ENCODE results near the gene SNHG17. TPM values are rescaled to one million over a fixed set of nuclear protein-coding genes. Genes with fewer than 3 reads are reported as not detected.

SNHG17 gene
- total RNA-seq, 4 donors from 2014 or later: 17.9 to 37.7 (median 28.0) TPM

- Histone ChIP-seq H3K4me3 (no peak overlapping the region), H3K27ac (no peak overlapping the region), H3K9me3 (no peaks in the 10 kb centered on the region), H3K36me3 (peaks cover 52 to 100% (median 75%) of the 10 kb centered on the region in 3 donors), H3K4me1 (peaks cover 0 to 29% (median 0%) of the 10 kb centered on the region in 3 donors), H3K27me3 (no peaks in the 10 kb centered on the region)
- TF ChIP-seq POLR2A (IDR thresholded peaks at IDR 0.05): no peak
- no peak for TF ChIP-seq CTCF (IDR thresholded peaks at IDR 0.05)
- no peak for DNase-seq
- 60 to 62% methylated on average over 12 to 15 of the region's 15 CpGs for WGBS, 2 donors
- intact Hi-C loops (cut with DNase I): no loop called here
Measured at GRCh38 chr20:38426006-38426897, 8.9 kb downstream of the SNHG17 start.

- 82 to 100% methylated on average over 1 of the region's 1 CpG for WGBS, 2 donors
- DNase-seq: no peak
- no peak overlapping the region for H3K27ac ChIP-seq
- H3K4me1 ChIP-seq: peaks cover 0 to 19% (median 0%) of the 10 kb centered on the region in 3 donors
- no peaks in the 10 kb centered on the region for H3K9me3 ChIP-seq
- TF ChIP-seq CTCF (IDR thresholded peaks at IDR 0.05) (no peak), POLR2A (IDR thresholded peaks at IDR 0.05) (no peak)
- H3K36me3 ChIP-seq: peaks cover 61 to 100% (median 75%) of the 10 kb centered on the region in 3 donors
- H3K27me3 ChIP-seq: no peaks in the 10 kb centered on the region
- intact Hi-C loops (cut with DNase I): no loop called here
- no peak overlapping the region for H3K4me3 ChIP-seq
Measured at GRCh38 chr20:38424401-38424800, 10.7 kb downstream of the SNHG17 start.

- Histone ChIP-seq H3K27ac (no peak overlapping the region), H3K4me1 (peaks cover 0 to 20% (median 0%) of the 10 kb centered on the region in 3 donors), H3K9me3 (no peaks in the 10 kb centered on the region), H3K36me3 (peaks cover 52 to 100% (median 74%) of the 10 kb centered on the region in 3 donors), H3K4me3 (no peak overlapping the region), H3K27me3 (no peaks in the 10 kb centered on the region)
- DNase-seq: no peak
- 76 to 80% methylated on average over 4 of the region's 4 CpGs for WGBS, 2 donors
- intact Hi-C loops (cut with DNase I): no loop called here
- TF ChIP-seq POLR2A (IDR thresholded peaks at IDR 0.05): no peak
- TF ChIP-seq CTCF (IDR thresholded peaks at IDR 0.05): no peak
Measured at GRCh38 chr20:38423541-38423940, 11.6 kb downstream of the SNHG17 start.

- Histone ChIP-seq H3K4me3 (no peak overlapping the region), H3K27me3 (no peaks in the 10 kb centered on the region), H3K27ac (no peak overlapping the region), H3K9me3 (no peaks in the 10 kb centered on the region), H3K4me1 (peaks cover 0 to 10% (median 0%) of the 10 kb centered on the region in 3 donors), H3K36me3 (peaks cover 59 to 91% (median 68%) of the 10 kb centered on the region in 3 donors)
- no peak for DNase-seq
- 73 to 100% methylated on average over 2 to 10 of the region's 10 CpGs for WGBS, 2 donors
- TF ChIP-seq CTCF (IDR thresholded peaks at IDR 0.05) (no peak), POLR2A (IDR thresholded peaks at IDR 0.05) (no peak)
- intact Hi-C loops (cut with DNase I): no loop called here
Measured at GRCh38 chr20:38421915-38422314, 13.2 kb downstream of the SNHG17 start.

GRCh38 chr20:38420388-38421085 lies 14.6 kb downstream of the SNHG17 start:
- Histone ChIP-seq H3K27me3 (no peaks in the 10 kb centered on the region), H3K27ac (no peak overlapping the region), H3K4me1 (peaks cover 0 to 10% (median 0%) of the 10 kb centered on the region in 3 donors), H3K36me3 (peaks cover 56 to 91% (median 57%) of the 10 kb centered on the region in 3 donors), H3K4me3 (no peak overlapping the region), H3K9me3 (no peaks in the 10 kb centered on the region)
- no peak for DNase-seq
- no peak for TF ChIP-seq CTCF (IDR thresholded peaks at IDR 0.05)
- no peak for TF ChIP-seq POLR2A (IDR thresholded peaks at IDR 0.05)
- WGBS, 2 donors: 87% methylated on average over 7 to 9 of the region's 9 CpGs
- intact Hi-C loops (cut with DNase I): no loop called here

All from esophagus squamous epithelium (tissue), 5 donors.